SK-N-SH (cell line): ENCODE results near the gene SYT14. TPM values are rescaled to one million over a fixed set of nuclear protein-coding genes. Genes with fewer than 3 reads are reported as not detected.

Source experiments
- CTCF ChIA-PET: fragments of 300-600, 350-600 bp; formaldehyde crosslinking; extraction: SDS; loops from one replicate; lab custom pipeline; 2021; lab: Yijun Ruan, JAX
- POLR2A ChIA-PET: fragments of 350-600 bp; sonication (Branson Sonifier 250); formaldehyde crosslinking; extraction: SDS; loops from one replicate; lab custom pipeline; 2020; ENCODE audit warnings: antibody characterized with exemption, inconsistent platforms; lab: Yijun Ruan, JAX
- DNase-seq: peaks from one replicate; pipeline ENCODE4 v3.0.0; 2012
- H2AFZ ChIP-seq: fragments of 200-600 bp; sonication (generic); 2 replicates; pipeline ENCODE4 v1.8.1; 2016; ENCODE audit warnings: antibody characterized with exemption, mild to moderate bottlenecking, low read depth
- H3F3A ChIP-seq: fragments of 200-600 bp; sonication (generic); replicated peaks from 2 replicates; pipeline ENCODE3; 2016; ENCODE audit warnings: antibody characterized with exemption, mild to moderate bottlenecking; ENCODE audit not compliant: insufficient read depth
- H3K27ac ChIP-seq, 2 experiments: fragments of 200-500 bp in 1 of 2; fragments of 200-600 bp in 1 of 2; sonication (Bioruptor generic) in 1 of 2; sonication (generic), shearing (Covaris generic) in 1 of 2; 2 replicates each; pipeline versions ENCODE4 v1.5.1 to v1.6.1; 2014 to 2016; ENCODE audit warnings: low read depth in 2 of 2, inconsistent platforms in 1 of 2, low read length in 1 of 2, mild to moderate bottlenecking in 1 of 2, mixed read lengths in 1 of 2
- H3K27me3 ChIP-seq: fragments of 200-600 bp; sonication (generic), shearing (Covaris generic); 2 replicates; pipeline ENCODE4 v1.6.1; 2016; ENCODE audit warnings: mixed run types; ENCODE audit not compliant: insufficient read depth
- H3K36me3 ChIP-seq, 2 experiments: fragments of 200-500 bp in 1 of 2; fragments of 200-600 bp in 1 of 2; sonication (Bioruptor generic) in 1 of 2; sonication (generic) in 1 of 2; replicated peaks in 1 of 2; 2 replicates each; pipeline versions ENCODE3 to v1.5.1; 2014 to 2016; ENCODE audit warnings: low read length in 1 of 2, mild to moderate bottlenecking in 1 of 2; ENCODE audit not compliant: insufficient read depth in 2 of 2, control insufficient read depth in 1 of 2
- H3K4me1 ChIP-seq, 2 experiments: fragments of 200-500 bp in 1 of 2; fragments of 200-600 bp in 1 of 2; sonication (Bioruptor generic) in 1 of 2; sonication (generic), shearing (Covaris generic) in 1 of 2; 2 replicates each; pipeline versions ENCODE4 v1.5.1 to v1.6.1; 2014 to 2016; ENCODE audit warnings: low read depth in 1 of 2, low read length in 1 of 2, mixed run types in 1 of 2; ENCODE audit not compliant: insufficient read depth in 2 of 2, control insufficient read depth in 1 of 2
- H3K4me2 ChIP-seq: fragments of 200-600 bp; sonication (generic), shearing (Covaris generic); 2 replicates; pipeline ENCODE4 v1.6.1; 2017; ENCODE audit warnings: mixed run types
- H3K4me3 ChIP-seq, 2 experiments: fragments of 200-500 bp in 1 of 2; fragments of 200-600 bp in 1 of 2; sonication (Bioruptor generic) in 1 of 2; sonication (generic), shearing (Covaris generic) in 1 of 2; 2 replicates each; pipeline versions ENCODE4 v1.5.1 to v1.8.1; 2014 to 2016; ENCODE audit warnings: low read depth in 2 of 2, inconsistent platforms in 1 of 2, low read length in 1 of 2, mild to moderate bottlenecking in 1 of 2, mixed read lengths in 1 of 2, moderate library complexity in 1 of 2
- H3K79me2 ChIP-seq: fragments of 200-600 bp; sonication (generic); 2 replicates; pipeline ENCODE4 v1.8.1; 2017; ENCODE audit warnings: mild to moderate bottlenecking; ENCODE audit not compliant: insufficient read depth
- H3K9ac ChIP-seq: fragments of 200-600 bp; sonication (generic); 2 replicates; pipeline ENCODE4 v1.6.1; 2017; ENCODE audit warnings: mixed run types
- H3K9me2 ChIP-seq: fragments of 200-600 bp; sonication (generic); 2 replicates; pipeline ENCODE4 v1.6.1; 2017; ENCODE audit warnings: mixed run types
- H3K9me3 ChIP-seq: fragments of 200-600 bp; sonication (generic); 2 replicates; pipeline ENCODE4 v1.6.1; 2017; ENCODE audit warnings: mixed run types, mild to moderate bottlenecking, moderate library complexity
- H4K20me1 ChIP-seq: fragments of 200-600 bp; sonication (generic); 2 replicates; pipeline ENCODE4 v1.6.1; 2017; ENCODE audit warnings: mild to moderate bottlenecking, mixed run types; ENCODE audit not compliant: insufficient read depth
- EP300 ChIP-seq, 2 experiments: IDR thresholded peaks; 2 replicates each; pipeline versions ENCODE4 v1.4.0 to v1.6.1; 2012; ENCODE audit warnings: borderline replicate concordance in 1 of 2, low read depth in 1 of 2, low read length in 1 of 2
- EZH2phosphoT487 ChIP-seq: fragments of 200-600 bp; sonication (generic); IDR thresholded peaks from 2 replicates; pipeline ENCODE4 v1.6.1; 2017; ENCODE audit warnings: low read depth, mixed run types, mild to moderate bottlenecking, antibody characterized with exemption, moderate library complexity, borderline replicate concordance
- FOSL2 ChIP-seq: IDR thresholded peaks from 2 replicates; pipeline ENCODE4 v1.4.0; 2012; ENCODE audit warnings: low read depth, mild to moderate bottlenecking, moderate library complexity, borderline replicate concordance
- FOXJ3 ChIP-seq: sonication (generic); formaldehyde crosslinking; IDR thresholded peaks from 2 replicates; pipeline ENCODE4 v1.5.1; 2020; ENCODE audit warnings: mild to moderate bottlenecking, missing genetic modification reagents
- GABPA ChIP-seq: IDR thresholded peaks from 2 replicates; pipeline ENCODE4 v1.4.0; 2012; ENCODE audit warnings: low read depth, mild to moderate bottlenecking
- GATA2 ChIP-seq: sonication (generic); formaldehyde crosslinking; IDR thresholded peaks from 2 replicates; pipeline ENCODE4 v1.5.0; 2020; ENCODE audit warnings: mild to moderate bottlenecking, missing genetic modification reagents
- IRF3 ChIP-seq: fragments of 150-350 bp; IDR thresholded peaks from 2 replicates; pipeline ENCODE4 v1.6.1; 2016; ENCODE audit warnings: mild to moderate bottlenecking, low read depth, low read length
- JUND ChIP-seq: IDR thresholded peaks from 2 replicates; pipeline ENCODE4 v1.4.0; 2012
- MXI1 ChIP-seq: IDR thresholded peaks from 2 replicates; pipeline ENCODE4 v1.6.1; 2012; ENCODE audit warnings: mild to moderate bottlenecking, low read depth, low read length, improper control_type of control experiment
- NRF1 ChIP-seq: IDR thresholded peaks from 2 replicates; pipeline ENCODE4 v1.6.1; 2012; ENCODE audit warnings: low read depth, mild to moderate bottlenecking, low read length
- PBX3 ChIP-seq: IDR thresholded peaks from 2 replicates; pipeline ENCODE4; 2012
- POLR2AphosphoS5 ChIP-seq: IDR thresholded peaks from 2 replicates; pipeline ENCODE4 v1.6.1; 2012; ENCODE audit warnings: low read depth, low read length
- RAD21 ChIP-seq: IDR thresholded peaks from 2 replicates; pipeline ENCODE4 v1.6.1; 2012; ENCODE audit warnings: mild to moderate bottlenecking, low read length
- RCOR1 ChIP-seq: fragments of 150-350 bp; IDR thresholded peaks from 2 replicates; pipeline ENCODE4 v1.6.1; 2017; ENCODE audit warnings: antibody characterized with exemption, low read length
- RFX5 ChIP-seq: IDR thresholded peaks from 2 replicates; pipeline ENCODE4 v1.6.1; 2012; ENCODE audit warnings: mild to moderate bottlenecking, improper control_type of control experiment, low read length
- SIN3A ChIP-seq: IDR thresholded peaks from 2 replicates; pipeline ENCODE4 v1.6.1; 2012; ENCODE audit warnings: low read depth, mild to moderate bottlenecking, low read length, moderate library complexity, borderline replicate concordance
- TAF1 ChIP-seq: IDR thresholded peaks from 2 replicates; pipeline ENCODE4 v1.6.1; 2012; ENCODE audit warnings: low read depth, mild to moderate bottlenecking, low read length, moderate library complexity, borderline replicate concordance
- TEAD4 ChIP-seq: IDR thresholded peaks from 2 replicates; pipeline ENCODE4 v1.4.0; 2012; ENCODE audit warnings: mild to moderate bottlenecking, borderline replicate concordance; ENCODE audit not compliant: insufficient read depth
- WGBS: methylation state at CpG from one replicate; pipeline ENCODE4 v1.1.6; 2017; ENCODE audit warnings: low lambda C conversion rate; 5-methylcytosine and 5-hydroxymethylcytosine counted together
- polyA plus RNA-seq, 3 experiments: library from polyadenylated mRNA; depleted of rRNA; stranded (reverse); fragments of >200 nt; gene quantifications; 2 replicates each; pipeline ENCODE4 v1.2.3, GENCODE V29; 2012
- TF ChIP-seq, protein P1 (sequence below): IDR thresholded peaks from 2 replicates; pipeline ENCODE4 v1.4.0; 2012; ENCODE audit warnings: low read depth, borderline replicate concordance
- TF ChIP-seq, protein P2 (sequence below): fragments of 200-600 bp; sonication (generic); IDR thresholded peaks from 2 replicates; pipeline ENCODE4 v1.6.1; 2017; ENCODE audit warnings: antibody characterized with exemption, mild to moderate bottlenecking, moderate library complexity
- TF ChIP-seq, protein P3 (sequence below): IDR thresholded peaks from 2 replicates; pipeline ENCODE4 v1.4.0; 2012; ENCODE audit warnings: low read depth, borderline replicate concordance

Gene SYT14
- polyA plus RNA-seq, 1 of the 3 experiments (the other 2 are of a cell fraction): 1.2 TPM

- DNase-seq: no peak
- peak overlapping the region; percentile 40; the same call in 1 of the 2 replicates for H3K9ac ChIP-seq
- CTCF ChIA-PET: interaction anchor here (0.7 to 1.3 kb wide), 2 partner anchors 18 to 231 kb away, joined by 3 read pairs; no protein-coding TSS in a partner anchor
- no peaks in the 10 kb centered on the region for H3K9me2 ChIP-seq
- peak overlapping the region; percentile 94 for H3K27ac ChIP-seq
- H3K27me3 ChIP-seq: no peaks in the 10 kb centered on the region
- H3K9me3 ChIP-seq: peaks cover 12% of the 10 kb centered on the region; the same call in 1 of the 2 replicates
- POLR2A ChIA-PET: no interaction called here
- peak overlapping the region; percentile 52; the same call in 1 of the 2 replicates for H3K4me2 ChIP-seq
- H3K4me1 ChIP-seq: peaks cover 15 to 23% of the 10 kb centered on the region in 2 experiments; a peak in 2 of 4 replicates
- TF ChIP-seq SIN3A (no peak), POLR2AphosphoS5 (no peak), RFX5 (no peak), TEAD4 (no peak), RCOR1 (no peak), FOXJ3 (CRISPR knock-in tag) (no peak), EP300 (IDR thresholded peaks at IDR 0.05; ENCODE audit: borderline replicate concordance in 1 of 2, low read depth in 1 of 2, low read length in 1 of 2) (no peak), TAF1 (no peak), GATA2 (CRISPR knock-in tag) (no peak), RAD21 (no peak)
- TF ChIP-seq, protein P1, sequence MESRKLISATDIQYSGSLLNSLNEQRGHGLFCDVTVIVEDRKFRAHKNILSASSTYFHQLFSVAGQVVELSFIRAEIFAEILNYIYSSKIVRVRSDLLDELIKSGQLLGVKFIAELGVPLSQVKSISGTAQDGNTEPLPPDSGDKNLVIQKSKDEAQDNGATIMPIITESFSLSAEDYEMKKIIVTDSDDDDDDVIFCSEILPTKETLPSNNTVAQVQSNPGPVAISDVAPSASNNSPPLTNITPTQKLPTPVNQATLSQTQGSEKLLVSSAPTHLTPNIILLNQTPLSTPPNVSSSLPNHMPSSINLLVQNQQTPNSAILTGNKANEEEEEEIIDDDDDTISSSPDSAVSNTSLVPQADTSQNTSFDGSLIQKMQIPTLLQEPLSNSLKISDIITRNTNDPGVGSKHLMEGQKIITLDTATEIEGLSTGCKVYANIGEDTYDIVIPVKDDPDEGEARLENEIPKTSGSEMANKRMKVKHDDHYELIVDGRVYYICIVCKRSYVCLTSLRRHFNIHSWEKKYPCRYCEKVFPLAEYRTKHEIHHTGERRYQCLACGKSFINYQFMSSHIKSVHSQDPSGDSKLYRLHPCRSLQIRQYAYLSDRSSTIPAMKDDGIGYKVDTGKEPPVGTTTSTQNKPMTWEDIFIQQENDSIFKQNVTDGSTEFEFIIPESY: no peak
- TF ChIP-seq, all 33 proteins: peak for 0
- Histone ChIP-seq H4K20me1 (no peaks in the 10 kb centered on the region), H3K36me3 (peaks cover 3 to 5% of the 10 kb centered on the region in 2 experiments), H3K79me2 (no peaks in the 10 kb centered on the region), H2AFZ (no peak overlapping the region), H3K4me3 (no peak overlapping the region), H3F3A (peaks cover 12% of the 10 kb centered on the region)
Measured at GRCh38 chr1:210072896-210073504, 135.0 kb downstream of the SYT14 start.

DNA sequence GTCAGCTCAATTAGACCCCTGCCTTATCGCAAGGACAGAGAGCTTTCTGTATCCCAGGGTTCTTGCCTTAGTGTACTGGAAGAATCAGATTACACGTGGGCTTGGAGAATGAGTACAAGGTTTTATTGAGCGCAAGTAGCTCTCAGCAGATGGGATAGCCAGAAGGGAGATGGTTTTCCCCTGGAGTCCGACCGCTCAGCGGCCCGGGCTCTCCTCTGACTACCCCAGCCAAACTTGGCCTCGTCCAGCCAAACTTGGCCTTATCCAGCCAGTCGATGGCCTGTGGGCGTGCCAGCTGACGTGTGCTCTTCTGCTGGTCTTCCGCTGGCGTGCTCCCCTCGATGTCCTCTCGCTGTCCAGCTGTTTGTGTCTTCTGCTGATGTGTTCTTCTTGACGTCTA is 136.9 kb downstream of the SYT14 start:
- Histone ChIP-seq H3K27ac (no peak overlapping the region), H3K27me3 (no peaks in the 10 kb centered on the region), H4K20me1 (no peaks in the 10 kb centered on the region), H3K4me2 (no peak overlapping the region), H3K36me3 (peaks cover 0 to 4% of the 10 kb centered on the region in 2 experiments), H3K79me2 (no peaks in the 10 kb centered on the region), H3K9me2 (no peaks in the 10 kb centered on the region), H2AFZ (no peak overlapping the region), H3K9ac (no peak overlapping the region), H3K4me3 (no peak overlapping the region), H3F3A (peaks cover 12% of the 10 kb centered on the region), H3K4me1 (peaks cover 15 to 23% of the 10 kb centered on the region in 2 experiments; a peak in 2 of 4 replicates), H3K9me3 (no peaks in the 10 kb centered on the region)
- WGBS: 92% methylated on average over 16 of the region's 16 CpGs
- ChIA-PET CTCF (no interaction called here), POLR2A (no interaction called here)
- no peak for DNase-seq
- TF ChIP-seq, protein P2, sequence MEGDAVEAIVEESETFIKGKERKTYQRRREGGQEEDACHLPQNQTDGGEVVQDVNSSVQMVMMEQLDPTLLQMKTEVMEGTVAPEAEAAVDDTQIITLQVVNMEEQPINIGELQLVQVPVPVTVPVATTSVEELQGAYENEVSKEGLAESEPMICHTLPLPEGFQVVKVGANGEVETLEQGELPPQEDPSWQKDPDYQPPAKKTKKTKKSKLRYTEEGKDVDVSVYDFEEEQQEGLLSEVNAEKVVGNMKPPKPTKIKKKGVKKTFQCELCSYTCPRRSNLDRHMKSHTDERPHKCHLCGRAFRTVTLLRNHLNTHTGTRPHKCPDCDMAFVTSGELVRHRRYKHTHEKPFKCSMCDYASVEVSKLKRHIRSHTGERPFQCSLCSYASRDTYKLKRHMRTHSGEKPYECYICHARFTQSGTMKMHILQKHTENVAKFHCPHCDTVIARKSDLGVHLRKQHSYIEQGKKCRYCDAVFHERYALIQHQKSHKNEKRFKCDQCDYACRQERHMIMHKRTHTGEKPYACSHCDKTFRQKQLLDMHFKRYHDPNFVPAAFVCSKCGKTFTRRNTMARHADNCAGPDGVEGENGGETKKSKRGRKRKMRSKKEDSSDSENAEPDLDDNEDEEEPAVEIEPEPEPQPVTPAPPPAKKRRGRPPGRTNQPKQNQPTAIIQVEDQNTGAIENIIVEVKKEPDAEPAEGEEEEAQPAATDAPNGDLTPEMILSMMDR: no peak
- TF ChIP-seq JUND (no peak), RFX5 (no peak), NRF1 (no peak), MXI1 (no peak), IRF3 (no peak), EZH2phosphoT487 (no peak), PBX3 (no peak), GABPA (no peak), FOSL2 (no peak)
- TF ChIP-seq, protein P3, sequence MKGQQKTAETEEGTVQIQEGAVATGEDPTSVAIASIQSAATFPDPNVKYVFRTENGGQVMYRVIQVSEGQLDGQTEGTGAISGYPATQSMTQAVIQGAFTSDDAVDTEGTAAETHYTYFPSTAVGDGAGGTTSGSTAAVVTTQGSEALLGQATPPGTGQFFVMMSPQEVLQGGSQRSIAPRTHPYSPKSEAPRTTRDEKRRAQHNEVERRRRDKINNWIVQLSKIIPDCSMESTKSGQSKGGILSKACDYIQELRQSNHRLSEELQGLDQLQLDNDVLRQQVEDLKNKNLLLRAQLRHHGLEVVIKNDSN: no peak
